GM21515 (cell line): Measurements from ENCODE around the gene TOMM6.

Experiments
- ATAC-seq: cut with Tn5 transposase; IDR thresholded peaks from one replicate; pipeline ENCODE4 v1.9.1; 2021; ENCODE audit not compliant: unreplicated experiment

The TOMM6 gene

DNA sequence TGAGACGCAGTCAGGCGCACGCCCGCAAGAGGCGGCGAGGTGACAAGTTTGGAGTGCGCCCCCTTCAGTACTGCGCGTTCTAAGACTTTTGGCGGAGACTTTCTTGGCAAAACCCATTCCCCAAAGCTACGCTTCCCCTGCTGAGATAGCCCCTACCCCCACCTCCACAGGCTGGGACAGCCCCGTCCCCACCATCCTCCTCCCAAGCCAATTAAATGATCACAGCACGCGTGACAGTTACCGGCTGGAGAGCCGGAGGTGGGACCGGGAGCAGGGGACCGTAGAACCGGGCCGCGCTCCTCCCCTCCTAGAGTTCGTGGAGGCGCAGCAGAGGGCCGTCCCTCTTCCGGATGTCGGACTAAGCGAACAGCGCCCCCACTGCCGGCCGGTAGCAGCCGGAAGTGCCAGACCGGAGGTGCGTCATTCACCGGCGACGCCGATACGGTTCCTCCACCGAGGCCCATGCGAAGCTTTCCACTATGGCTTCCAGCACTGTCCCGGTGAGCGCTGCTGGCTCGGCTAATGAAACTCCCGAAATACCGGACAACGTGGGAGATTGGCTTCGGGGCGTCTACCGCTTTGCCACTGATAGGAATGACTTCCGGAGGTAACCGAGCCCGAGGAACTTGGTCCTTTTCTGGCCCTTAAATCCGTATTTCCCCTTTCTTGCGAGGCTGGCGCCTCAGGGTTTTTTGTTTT is at the start of gene TOMM6:
Gene TOMM6, plus strand, starts transcription at position 476 of the 699 bp plus-strand sequence. Its CDS starts 4 bp downstream, at position 480.
- ATAC-seq = peak; percentile 75

DNA sequence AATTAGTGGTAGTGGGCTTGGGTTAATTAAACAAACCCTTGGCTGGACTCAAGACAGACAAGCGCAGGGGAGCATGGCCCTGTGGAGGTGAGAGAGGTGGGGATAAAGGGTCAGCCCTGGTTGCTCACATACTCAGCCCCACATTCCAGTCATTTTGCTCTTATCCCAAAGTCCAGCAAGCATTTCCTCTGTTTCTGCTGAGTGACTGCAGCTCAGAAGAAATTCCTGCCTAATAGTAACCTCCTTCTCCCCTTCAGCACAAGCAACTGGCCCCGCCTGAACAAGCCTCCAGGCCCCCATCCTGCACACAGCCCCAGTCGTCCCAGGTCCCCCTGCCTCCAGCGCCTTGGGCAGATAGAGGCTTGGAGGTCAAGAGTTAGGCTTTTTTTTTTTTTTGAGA is 48.5 kb upstream of the TOMM6 start:
- ATAC-seq = no peak

DNA sequence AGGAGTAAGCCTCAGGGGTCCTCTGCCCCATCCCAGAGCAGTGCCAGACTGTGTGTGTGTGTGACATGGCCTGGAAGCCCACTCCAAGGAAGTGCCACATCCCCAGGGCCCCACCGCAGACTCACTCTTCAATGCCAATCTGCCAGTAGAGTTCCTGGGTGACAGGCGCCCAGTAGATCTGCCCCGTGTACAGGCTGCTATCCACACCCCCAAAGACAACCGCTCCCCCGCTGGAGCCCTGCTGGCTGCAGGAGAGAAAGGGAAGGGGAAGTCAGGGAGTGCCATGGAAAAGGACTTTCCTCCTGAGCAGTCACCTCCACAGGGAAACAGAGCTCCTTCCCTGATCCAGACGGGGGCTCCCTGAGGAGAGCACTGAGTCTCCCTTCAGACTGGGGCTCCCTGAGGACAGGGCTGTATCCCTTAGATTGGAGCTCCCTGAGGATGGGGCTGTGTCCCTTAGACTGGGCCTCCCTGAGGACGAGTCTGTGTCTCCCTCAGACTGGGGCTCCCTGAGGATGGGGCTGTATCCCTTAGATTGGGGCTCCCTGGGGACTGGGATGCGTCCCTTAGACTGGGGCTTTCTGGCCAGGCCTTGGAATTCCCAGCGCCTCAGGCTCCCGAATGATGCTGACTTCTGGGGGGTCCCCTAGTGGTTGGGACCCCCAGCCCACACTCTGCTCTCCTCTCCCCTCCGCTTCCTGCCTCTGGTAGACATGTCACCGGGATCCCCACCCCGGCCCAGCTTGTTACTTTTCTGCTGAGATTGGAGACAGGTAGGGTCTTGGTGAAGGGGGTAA is 46.9 kb upstream of the TOMM6 start:
- ATAC-seq = no peak

DNA sequence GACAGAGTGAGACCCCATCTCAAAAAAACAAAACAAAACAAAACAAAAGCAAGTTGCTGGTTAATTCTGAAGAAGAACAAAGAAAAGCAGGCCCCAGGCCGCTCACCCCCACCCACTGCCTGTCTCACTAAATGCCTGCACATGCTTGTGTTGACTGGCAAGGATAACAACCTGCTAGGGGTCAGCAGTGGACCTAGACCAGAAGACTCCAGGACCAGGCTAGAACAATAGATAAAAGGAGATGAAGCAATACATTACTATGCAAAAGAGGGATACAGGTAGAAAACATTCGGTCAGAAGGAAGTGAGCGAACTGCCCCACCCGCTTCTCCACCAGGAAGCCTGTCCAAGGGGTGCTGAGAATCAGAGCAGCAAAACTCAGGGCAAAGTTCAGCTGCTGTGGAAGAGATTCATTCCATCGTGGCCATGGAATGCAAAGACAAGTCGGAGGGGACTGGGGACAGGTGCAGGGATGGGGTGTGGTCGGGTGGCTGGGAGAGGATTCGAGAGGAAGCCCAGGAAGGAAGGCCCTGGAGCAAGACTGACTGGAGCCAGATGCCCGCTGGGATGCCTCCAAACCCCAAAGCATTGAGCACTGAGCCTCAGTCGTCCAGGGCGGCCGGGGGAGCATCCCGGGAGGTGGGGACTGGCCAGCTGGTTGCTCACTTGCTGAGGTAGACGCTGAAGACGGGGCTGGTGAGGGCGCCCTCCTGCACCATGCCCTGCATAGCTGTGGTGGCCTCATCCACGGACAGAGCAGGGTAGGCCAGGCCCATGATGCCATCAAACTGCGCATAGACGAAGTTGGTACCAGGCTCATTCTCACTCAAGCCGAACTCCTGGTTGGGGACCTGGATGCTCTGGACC is 45.6 kb upstream of the TOMM6 start:
- ATAC-seq = no peak

DNA sequence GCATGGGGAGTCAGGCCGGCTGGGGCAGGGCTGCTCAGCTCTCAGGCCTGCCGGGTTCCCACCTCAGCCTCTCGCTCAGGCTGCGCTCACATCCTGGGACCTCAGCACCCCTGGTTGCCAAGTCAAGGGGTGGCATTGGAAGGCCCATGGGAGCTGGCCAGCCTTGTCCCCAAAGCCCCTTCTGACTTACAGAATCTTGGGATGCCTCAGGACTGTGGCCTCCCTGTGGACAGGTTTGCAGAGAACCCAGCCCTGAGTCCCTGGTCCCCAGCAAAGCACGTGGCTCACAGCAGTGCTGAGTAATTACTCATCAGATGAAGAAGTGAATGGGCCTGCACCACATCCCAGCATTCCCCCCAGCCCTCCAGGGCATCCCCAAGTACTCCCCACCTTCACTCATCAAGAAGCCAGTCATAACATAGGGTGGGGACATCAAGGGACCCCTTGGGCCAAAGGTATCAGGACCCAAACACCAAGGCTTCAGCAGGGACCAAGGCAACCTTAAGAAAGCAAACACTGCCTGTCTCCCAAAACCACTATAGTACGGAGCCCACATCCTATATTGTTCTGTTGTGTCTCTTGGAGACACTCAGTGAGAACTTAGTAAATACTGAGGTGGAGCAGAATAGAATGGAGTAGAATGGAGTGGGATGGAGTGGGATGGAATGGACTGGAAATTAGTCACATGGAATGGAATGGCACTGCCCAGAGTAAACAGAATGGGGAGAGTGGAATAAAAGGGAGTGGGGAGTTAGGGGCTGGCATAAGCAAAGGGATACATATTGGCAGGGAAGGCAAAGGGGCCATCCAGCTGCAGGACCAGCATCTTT is 43.9 kb upstream of the TOMM6 start:
- no peak for ATAC-seq

DNA sequence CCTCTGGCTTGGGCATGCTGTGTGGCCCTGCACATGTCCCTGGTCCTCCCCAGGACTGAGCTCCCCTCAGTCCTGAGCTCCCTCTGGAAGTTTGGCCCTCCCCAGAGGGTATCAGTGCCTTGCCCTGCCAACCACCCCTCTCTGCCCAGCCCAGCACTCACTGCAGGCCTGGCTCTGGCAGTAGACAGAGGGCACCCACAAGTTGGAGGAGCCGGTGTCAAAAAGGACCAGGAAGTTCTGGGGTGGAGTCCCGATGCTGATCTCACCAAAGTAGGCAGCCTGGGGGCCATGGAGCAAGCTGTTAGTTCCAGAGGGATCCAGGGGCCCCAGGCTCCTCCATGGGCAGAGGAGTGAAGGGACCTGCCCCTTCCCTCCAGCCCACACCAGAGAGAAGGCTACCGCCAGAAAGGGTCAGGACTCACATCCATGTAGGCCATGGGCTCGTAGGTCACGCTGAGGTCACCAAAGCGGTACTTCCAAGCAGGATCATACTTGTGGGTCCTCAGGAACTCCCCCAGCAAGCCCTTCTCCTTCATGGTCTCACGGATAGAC is 43.2 kb upstream of the TOMM6 start:
- ATAC-seq = no peak

DNA sequence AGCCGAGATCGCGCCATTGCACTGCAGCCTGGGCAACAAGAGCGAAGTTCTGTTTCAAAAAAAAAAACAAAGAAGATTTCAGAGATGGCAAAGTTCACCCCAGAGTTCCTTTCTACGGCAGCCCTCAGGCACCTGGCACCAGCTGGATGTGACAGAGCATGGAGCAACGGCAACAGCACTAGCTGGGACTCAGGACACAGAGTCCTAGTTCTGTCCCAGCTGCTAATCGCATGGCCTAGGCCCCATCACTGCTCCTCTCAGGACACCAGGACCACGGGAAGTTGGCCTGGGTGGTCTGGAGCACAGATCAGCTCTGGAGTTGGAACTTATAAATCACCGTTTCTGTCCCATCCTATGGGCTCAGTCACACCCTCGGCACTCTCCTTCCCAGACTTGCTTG is 41.4 kb upstream of the TOMM6 start:
- no peak for ATAC-seq

DNA sequence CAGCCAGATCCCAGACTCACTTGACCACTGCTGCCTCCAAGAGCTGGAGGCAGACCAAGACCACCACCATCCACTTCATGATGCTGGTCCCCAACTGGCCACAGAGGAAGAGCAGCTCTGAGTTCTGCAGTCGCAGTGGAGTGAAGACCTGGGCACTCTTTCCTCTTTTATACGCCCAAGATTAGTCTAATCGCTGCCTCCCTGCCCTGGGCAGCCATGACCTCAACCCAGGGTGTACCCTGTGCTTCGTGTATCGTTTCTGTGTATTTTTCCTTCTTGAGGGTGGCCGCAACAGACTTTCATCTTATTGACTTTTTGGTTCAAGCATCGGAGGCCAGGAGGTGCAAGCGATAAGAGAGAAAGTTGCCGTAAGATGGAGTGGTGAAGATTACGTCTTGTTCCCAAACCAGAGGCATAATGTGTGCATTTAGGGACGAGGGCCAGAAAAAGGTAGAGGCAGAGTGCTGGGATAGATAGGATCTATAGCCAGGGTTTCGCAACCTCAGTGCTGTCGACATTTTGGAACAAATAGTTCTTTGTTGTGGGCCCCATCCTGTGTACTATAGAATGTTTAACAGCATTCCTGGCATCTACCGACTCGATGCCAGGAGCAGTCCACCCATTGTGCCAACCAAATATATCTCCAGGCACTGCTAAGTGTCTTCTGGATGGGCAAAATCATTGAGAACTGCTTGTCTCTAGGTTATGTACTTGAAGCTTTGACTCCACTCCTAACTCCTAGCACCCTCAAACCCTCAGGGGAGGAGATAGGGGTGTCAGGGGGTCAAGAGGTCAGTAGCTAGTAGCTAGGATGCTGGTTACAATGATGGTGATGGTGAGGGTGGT is 40.0 kb upstream of the TOMM6 start, which contains the start of gene PGC:
Gene PGC, minus strand, starts transcription at position 142 of the 846 bp plus-strand sequence. Its CDS starts 63 bp downstream, at position 79.
- no peak for ATAC-seq

DNA sequence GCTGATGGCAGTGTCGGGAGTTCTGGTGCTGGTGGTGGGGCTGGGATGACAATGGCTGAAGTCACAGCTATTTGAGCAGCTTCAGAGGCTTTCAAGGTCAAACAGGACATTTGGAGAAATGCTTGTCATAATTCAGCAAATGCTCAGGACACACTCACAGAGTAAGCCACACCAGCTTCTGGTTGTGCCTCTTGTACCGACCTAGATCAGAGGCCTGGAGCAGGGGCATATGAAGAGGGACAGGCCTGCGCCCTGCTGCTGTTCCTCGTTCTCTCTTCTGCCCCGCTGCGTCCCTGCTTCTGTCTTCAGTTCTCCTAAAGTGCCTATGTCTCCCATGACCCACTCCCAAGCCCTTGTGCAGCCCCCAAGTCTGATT is 39.4 kb upstream of the TOMM6 start:
- no peak for ATAC-seq

DNA sequence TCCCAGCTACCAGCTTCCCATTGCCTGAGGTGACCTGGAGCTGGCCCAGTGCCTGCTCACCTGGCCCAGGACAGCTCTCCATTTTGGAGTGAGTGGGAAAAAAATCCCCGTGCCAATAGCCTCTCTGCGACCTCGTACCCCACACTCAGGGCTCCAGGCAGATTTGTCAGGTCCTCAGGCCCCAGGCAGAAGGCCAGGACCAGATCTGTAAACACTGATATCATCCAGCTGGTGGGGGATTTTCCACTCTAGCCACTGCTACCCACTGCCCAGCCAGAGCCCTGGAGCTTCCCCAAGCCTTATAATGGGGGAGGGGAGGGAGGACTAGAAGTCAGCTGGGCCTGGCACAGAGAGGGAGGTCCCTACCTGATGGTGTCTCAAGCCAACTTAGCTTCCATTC is 39.0 kb upstream of the TOMM6 start:
- ATAC-seq = no peak

DNA sequence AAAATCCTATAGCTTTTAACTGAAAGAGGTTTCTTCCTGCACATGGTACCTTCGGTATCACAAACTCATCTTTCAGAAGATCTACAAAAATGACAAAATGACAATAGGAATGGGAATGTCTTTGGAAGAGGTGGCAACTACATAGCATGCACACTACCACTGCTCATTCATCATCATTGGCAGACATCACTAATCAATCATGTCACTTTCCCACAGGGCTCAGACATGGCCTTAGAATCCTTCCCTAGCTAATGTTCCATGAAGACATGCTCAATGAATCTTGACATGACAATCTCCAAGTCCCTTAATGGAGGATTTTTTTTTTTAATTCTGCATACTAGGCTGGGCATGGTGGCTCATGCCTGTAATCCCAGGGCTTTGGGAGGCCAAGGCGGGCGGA is 37.1 kb upstream of the TOMM6 start:
- no peak for ATAC-seq

DNA sequence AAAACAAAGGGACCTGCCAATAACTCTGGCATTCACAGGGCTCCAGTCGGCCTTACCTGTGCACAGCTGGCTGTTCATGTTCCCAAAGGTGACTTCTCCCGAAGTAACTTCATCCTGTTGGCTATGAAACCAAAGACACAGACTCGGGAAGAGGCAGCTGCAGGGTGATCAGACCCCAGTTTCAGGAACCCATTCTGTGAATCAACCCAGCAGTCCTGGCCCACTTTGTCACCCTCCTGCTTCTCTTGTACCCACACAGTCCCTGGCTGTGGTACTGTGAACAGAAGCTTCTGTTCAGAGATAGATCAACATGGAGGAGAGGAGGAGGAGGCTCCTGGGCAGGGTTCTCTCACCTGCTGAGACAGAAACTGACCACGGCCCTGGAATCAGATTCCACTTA is 31.6 kb upstream of the TOMM6 start:
- no peak for ATAC-seq

DNA sequence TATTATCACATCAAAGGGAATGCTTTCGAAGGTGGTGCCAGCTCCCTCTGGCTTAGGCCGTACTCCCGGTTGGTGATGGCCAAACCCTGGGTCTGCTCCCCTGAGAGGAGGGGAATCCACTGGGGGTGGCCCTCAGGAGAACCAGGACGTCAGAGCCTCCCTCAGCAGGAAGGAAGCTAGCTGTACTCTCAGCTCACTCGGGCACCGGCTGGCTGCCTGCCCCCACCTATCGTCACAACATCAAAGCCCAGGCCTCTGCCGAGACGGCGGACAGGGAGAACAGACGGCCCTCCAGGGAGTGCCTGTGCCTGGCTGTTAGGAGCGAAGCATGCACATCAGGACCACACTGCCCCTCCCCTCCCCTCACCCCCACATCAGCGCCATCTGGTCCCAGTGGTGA is 31.1 kb upstream of the TOMM6 start:
- no peak for ATAC-seq

DNA sequence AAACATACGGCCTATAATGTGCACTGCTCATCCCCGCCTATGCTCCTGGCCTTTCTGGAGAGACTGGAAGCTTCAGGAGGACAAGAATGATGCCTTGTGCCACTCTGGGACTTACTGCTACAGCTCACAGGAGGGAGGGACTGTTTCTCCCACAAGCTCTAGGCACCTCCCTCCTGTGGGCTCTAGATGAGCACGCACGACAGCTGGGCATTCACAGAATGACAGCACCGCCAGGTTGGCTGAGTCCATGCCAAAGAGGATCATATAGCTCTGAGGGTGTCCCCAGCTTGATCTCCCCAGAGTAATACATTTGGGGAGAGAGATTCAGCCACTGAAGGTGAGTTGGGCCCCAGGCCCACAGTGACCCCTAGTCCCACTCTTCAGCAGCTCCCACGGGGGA is 30.2 kb upstream of the TOMM6 start:
- ATAC-seq = no peak

DNA sequence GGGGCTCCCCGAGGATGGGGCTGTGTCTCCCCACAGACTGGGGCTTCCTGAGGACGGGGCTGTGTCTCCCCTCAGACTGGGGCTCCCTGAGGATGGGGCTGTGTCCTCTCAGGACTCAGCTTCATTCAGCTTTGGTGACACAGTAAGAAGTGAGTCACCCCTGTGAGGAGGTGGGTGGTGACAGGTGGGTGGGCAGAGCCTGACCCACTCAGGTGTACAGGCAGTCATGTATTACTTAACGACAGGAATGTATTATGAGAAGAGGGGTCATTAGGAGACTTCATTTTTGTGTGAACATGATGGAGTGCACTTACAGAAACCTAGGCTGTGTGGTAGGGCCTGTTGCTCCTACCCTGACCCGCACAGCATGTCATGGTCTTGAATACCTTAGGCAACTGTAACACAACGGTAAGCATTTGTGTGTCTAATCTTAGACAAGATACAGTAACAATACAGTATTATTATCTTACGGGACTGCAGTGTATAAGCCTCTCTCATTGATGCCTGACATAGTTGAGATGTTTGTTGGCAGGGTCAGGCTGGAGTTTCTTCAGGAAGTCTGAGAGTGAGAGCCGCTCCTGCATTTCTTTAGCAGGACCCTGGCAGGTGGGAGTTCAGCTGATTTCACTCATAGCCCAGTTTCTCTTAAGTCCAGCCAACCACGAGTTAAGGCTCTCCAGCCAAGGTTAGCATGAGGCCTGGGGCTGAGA is 29.4 kb upstream of the TOMM6 start:
- no peak for ATAC-seq

DNA sequence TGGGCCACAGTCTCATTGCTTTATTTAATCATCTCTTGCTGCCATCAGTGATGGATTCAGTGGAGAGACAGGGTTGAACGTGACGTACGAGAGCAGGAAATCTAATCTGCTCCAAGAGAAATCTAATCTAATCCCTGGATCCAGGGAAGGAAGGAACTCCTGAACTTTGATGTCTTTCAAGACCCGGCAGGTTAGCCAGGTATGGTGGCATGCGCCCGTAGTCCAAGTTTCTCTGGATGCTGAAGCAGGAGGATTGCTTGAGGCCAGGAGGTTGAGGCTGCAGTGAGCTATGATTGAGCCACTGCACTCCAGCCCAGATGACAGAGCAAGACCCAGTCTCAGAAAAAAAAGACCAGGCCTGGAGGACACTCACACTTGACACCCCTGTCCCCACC is 28.9 kb upstream of the TOMM6 start:
- no peak for ATAC-seq

DNA sequence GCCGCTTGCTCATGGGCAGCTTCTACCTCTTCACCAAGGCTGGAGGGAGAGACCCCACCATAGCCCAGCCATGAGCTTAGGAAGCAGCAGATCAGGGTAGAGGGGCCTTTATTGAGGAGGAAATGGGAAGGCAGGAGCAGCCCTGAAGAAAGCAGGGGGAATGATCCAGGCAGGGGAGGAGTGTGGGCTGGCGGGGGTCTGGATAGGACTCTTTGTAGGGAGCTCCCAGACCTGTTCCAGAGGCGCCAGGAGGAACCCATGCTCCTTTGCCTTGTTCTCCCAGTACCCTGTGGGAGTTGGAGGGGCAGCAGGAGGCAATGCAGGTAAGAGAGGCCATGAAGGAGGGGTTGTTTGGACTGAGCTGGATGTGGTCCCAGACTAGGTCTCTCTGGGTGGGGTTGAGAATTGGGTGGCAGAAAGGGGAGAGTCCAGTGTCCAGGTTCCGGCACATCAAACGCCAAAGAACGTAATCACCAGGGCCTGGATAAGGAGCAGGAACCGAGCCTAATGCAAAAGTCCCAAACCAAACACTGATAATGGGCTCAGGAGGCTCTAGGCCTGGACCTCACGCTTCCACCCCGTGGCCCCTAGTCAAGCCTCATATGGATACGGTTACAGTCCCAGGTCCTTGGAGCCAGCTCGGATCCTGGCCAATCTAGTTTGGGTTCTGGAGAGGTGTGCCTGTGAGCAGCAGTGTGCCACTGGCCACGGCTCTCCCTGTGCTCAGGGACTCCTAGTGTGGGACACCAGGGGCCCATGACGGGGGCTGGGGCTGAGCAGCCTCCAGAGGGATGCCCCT is 28.2 kb upstream of the TOMM6 start:
- ATAC-seq = no peak
